HUDEP-2 (cell line): ENCODE measurements around the gene SPRED1.
"Not testable (repeated sequence)": the region's sequence is repeated elsewhere in the genome, so short reads cannot be mapped to it uniquely, and the experiment has no call there.

ENCODE experiments used
- DNase-seq, 76 experiments: peaks; one replicate each; lab custom pipeline; 2025; ENCODE audit not compliant: unreplicated experiment in 76 of 76; lab: John Stamatoyannopoulos, UW

Gene SPRED1

DNA sequence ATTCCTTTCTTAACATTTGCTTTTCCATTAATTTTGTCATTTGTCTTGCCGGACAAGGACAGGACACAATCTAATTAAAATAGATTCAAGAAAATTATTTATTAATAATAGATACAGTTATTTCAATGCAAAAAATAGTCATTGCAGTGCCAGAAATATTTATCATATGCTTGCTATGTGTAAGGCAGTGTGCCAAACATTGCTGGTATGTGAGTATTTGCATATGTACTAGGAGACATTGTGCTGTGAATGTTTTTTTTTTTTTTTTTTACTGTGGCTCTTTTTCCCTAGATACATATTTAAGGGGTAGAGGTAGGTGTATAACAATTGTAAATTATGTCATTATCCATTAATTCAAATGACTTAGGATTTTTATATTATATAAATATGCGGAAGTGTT is 23.3 kb downstream of the SPRED1 start:
- no peak for DNase-seq

DNA sequence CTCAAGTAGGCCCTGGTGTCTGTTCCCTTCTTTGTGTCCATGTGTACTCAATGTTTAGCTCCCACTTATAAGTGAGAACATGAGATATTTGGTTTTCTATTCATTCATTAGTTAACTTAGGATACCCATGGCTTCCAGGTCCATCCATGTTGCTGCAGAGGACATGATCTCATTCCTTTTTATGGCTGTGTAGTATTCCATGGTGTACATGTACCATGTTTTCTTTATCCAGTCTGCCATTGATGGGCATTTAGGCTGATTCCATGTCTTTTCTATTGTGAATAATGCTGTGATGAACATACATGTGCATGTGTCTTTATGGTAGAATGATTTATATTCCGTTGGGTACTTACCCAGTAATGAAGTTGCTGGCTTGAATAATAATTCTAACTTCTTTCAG is 24.6 kb downstream of the SPRED1 start:
- DNase-seq, result not testable (repeated sequence)

DNA sequence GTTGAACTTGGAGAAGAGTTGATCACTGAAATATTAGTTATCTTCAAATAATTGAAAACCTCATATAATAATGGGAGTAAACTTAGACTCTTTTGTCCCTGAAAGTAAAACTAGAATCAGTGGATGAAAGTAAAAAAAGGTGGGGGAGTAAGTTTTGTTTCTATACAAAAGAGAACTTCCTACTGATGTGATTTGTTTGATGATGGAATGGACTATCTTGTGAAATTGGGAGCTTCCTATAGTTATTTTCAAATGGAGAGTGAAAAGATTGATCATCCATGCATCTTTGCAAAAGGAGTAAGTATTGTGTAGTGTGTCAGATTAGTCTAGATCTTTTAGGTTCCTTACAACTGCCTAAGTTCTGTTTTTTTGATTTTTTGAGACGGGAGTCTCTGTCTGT is 28.4 kb downstream of the SPRED1 start:
- DNase-seq, result no peak

DNA sequence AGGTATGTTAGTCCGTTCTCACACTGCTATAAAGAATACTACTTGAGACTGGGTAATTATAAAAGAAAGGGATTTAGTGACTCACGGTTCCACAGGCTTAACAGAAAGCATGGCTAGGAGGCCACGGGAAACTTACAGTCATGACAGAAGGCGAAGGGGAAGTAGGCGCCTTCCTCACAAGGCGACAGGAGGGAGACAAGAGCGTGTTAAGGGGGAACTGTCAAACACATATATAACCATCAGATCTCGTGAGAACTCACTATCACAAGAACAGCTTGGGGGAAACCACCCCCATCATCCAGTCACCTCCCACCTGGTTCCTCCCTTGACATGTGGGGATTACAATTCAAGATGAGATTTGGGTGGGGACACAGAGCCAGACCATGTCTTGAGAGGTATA is 30.4 kb downstream of the SPRED1 start:
- DNase-seq, result no peak

DNA sequence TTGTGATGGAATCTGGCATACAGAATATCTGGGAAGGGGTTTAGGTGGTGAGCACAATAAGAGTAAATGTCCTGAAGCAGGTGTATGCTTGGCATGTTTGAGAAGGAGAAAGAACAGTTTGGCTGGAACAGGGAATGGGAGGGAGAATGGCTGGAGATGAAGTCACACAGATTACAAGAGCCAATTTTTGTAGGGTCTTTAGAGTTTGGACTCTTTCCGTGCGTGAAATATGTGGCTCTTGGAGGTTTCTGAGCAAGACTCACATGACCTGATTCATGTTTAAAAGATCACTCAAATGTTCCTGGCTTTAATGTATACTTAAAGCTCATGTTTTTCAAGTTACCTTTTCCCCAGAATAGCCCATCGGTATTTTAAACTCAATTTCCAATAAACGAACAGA is 32.8 kb downstream of the SPRED1 start:
- no peak for DNase-seq

DNA sequence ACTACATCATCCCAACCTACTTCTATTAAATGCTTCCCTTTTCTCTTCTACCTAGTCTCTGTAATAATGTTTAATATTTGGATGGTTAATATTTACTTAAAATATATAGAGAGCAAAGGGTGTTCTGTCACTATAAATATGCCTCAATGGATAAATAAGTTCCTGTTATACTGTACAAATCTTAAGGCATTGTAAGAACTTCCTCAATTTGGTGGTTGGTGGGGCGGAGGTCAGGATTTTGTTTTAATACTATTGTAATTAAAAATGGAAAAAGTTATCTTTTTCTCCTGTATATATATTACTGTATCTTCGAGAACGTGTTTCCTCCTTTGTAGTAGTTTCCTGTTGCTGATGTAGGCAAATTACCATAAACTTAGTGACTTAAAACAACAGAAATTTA is 41.5 kb downstream of the SPRED1 start:
- no peak for DNase-seq

DNA sequence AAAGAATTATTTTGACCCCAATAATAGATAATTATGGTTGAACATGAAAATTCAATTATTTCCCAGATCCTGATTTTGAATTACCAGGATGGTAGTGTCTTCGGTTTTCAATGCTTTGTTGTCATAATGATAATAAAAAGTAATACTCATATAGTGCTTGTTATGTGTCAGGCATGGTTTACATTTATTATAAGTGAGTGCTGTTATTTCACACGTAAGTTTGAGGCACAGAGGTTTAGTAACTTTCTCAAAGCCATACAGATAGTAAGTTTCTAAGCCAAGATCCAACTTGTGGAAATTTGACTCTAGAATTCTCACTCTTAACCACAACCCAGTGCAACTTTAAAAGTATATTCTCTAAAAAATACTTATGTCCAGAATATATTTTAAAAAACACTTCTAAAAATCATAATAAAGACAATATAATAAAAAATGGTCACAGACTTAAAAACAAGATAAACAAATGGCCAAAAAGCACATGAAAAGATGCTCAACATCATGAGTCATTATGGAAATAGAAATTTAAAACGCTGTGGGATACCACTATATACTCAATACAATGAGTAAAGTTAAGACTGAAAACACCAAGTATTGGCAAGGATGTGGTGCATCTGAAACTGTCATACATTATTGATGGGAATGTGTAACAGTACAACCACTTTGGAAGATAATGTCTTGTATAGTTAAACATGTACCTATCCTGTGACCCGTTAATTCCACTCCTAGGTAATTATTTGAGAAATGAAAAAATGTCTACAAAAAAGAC is 45.2 kb downstream of the SPRED1 start:
- no peak for DNase-seq

DNA sequence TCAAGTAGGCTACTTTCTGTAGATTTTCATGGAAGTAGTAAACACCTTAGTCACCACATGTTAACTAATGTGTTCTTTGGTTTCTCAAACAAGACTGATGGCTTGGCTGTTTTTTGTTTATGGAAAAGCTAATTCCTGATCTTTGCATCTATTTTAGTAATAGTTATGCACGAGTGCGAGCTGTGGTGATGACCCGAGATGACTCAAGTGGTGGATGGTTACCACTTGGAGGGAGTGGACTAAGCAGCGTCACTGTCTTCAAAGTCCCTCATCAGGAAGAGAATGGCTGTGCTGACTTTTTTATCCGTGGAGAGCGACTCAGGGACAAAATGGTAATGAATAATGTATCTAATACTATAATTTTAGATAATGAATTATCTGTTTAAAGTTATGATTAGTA is 46.6 kb downstream of the SPRED1 start:
- no peak for DNase-seq

DNA sequence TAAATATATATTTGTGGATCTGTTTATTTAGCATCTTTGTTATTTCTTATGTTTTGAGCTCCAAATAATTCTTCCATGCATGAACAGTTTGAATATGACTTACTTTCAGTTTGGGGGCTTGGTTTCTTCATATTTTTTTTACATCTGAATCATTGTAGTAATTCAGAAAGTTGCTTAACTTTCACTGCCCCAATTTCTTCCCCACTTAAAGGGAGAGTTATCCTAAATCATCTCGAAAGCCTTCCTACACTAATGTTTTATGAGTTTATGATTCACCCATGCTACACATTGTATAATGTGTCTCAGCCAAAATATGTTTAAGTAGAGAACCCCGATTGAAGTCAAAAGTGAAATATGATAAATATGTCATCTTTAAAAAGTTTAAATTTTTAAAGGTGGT is 47.8 kb downstream of the SPRED1 start:
- DNase-seq, result no peak

DNA sequence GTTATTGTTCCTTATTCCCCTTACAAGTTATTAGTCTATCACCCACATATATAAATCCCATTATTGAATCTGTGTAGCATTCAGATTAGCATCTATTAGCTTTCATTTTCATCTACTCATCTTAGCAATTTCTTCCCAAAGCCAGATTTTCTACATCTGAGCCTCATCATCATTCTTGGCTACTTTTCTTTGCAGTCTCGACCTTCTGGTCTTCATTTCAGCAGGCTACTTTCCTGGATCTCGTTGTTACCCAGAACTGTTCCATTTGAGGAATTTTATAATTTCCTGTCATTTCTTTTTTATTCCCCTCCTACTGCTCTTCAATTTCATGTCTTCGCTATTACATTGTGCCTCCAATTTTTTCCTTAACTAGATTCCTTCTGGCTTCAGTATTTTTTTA is 51.8 kb downstream of the SPRED1 start:
- no peak for DNase-seq

DNA sequence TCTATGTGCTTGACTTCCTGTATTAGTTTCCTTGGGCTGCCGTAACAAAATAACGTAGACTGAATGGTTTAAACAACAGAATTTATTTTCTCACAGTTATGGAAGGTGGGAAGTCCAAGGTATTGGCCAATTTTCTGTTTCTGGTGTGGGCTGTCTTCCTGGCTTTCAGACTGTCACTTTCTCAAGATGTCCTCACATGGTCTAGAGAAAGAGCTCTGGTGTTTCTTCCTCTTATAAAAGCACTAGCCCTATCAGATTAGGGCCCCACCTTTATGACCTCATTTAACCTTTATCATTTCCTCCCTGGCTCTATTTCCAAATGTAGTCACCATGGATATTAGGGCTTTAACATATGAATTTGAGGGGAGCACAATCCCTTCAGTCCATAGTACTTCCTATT is 54.6 kb downstream of the SPRED1 start:
- peak in 3 of 76 experiments; percentile 3 to 22 (median 5) for DNase-seq

DNA sequence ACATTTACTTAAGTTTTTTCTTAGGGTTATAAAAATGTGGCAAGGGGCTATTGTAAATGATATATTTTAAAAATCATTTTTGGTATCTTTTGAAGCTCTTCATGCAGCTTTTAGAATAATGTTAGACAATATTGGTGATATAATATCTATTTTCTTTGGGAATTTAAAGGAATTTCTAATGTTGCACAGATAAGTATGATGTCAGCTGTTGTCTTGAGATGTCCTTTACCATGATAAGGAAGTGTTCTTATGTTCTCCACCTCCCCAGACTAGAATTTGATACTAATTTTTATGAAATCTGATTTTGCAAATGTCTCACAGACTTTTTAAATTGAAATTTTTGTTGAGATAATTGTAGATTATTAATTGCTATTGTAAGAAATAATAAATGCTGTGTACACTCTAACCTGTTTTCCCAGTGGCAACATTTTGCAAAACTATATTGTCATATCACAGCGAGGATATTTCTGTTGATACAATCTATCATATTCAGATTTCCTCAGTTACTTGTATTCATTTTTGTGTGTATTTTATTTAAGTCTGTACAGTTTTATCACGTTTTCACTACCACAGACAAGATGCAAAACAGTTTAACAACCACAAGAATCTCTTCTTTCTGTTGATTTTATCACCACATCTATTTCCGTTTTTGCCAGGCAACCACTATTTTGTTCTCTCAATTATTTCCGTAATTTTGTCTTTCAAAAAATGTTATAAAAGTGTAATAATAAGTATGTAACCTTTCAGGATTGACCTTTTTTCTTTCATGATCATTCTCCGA is 55.4 kb downstream of the SPRED1 start:
- DNase-seq, result no peak

DNA sequence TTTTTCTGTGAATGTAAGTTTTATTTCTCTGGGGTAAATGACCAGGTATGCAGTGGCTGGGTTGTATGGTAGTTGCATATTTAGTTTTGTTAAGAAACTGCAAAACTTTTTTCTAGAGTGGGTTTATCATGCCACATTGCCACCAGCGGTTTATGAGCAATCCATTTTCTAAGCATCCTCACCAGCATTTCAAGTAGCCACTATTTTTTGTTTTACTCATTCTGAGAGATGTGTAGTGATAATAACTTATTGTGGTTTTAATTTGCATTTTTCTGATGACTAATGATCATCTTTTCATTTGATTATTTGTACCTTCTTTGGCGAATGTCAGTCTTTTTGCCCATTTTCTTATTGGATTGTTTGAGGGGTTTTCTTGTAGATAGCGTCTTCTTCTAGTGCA is 56.2 kb downstream of the SPRED1 start:
- DNase-seq, result no peak

DNA sequence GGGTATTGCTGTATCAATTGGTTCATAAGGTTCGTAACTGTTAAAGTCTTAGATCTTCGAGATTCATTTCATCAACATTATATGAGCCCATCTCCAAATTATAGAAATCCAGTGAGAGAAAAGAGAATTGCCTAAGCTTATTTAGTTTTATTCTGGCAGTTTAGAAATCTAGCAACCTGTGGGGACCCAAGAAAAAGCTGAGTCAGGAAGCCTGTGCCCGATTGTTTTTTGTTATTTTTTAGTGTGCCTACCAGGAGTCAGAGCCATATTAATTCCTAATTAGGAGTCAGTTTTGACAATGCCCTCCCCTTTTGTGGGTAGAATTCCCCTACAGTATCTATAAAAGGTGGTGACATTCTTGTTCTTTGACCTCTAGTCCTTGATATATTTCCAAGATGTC is 59.6 kb downstream of the SPRED1 start:
- DNase-seq, result no peak

DNA sequence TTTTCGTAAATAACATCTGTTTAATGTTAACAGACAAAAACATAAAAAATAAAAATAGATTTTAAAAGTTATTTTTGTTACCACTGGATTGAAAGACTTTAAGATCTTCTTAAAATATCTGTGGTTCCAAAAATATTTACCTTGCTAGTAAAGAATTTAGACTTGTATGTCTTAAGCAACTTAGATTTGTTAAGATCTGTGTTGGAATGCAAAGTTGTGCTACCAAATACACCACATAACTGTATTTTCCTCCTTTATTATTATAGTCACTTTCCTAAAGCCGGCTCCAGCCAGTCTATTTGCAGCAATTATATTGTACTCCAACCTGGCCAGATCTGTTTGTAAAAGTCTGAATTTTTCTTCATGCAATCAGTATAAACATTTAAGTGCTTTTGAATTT is 63.7 kb downstream of the SPRED1 start:
- no peak for DNase-seq

DNA sequence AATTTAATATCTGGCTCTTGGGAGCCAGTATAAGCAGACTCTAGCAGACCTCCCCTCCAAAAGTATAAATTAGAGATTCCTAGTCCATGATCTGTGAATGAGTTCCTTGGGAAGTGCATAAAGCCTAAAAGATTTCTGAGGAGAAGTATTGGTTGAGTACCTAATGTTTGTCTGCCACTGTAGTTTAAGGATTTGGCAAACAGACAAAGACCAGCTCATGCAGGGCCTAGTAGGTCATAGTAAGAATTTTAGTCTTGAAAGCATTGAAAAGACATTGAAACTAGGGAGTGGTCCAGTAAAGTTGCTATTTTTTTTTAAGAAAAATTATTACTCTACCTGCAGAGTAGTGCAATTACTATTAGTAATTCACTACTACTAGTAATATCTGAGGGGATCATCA is 67.5 kb downstream of the SPRED1 start:
- no peak for DNase-seq

DNA sequence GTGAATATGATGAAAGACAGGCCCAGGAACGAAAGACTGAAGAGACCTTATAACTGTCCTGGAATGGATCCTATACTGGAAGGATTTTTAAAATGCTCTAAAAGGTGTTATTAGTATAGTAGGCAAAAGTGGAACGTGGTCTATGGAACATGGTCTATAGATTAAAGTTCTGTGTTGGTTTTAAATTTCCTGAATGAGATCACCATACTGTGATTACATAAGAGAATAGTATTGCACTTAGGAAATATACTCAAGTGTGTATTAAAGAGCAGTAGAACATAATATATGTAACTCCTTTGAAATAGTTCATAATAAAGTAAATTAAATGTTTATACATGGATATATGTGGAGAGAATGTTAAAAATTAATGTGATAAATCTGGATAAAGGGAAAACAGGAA is 68.2 kb downstream of the SPRED1 start:
- no peak for DNase-seq

DNA sequence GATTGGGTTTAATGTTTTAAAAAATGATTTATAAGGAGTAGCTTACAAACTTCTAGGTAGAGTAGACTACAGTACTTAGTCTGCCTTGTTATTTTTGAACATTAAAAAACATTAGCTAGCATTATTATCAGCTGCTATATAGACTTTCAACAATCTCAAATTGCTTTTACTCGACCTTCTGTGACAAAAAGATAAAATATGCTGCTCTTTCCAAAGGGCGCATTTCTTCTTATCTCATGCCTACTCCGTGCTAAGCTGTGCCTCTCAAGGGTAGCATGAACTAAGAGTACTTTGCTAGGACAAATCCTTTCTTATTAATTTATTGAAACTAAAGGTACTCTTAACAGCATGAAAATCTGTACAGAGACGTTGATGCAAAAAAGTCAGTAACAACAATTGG is 71.3 kb downstream of the SPRED1 start:
- DNase-seq, result peak in 24 of 76 experiments; percentile 3 to 62 (median 20)

DNA sequence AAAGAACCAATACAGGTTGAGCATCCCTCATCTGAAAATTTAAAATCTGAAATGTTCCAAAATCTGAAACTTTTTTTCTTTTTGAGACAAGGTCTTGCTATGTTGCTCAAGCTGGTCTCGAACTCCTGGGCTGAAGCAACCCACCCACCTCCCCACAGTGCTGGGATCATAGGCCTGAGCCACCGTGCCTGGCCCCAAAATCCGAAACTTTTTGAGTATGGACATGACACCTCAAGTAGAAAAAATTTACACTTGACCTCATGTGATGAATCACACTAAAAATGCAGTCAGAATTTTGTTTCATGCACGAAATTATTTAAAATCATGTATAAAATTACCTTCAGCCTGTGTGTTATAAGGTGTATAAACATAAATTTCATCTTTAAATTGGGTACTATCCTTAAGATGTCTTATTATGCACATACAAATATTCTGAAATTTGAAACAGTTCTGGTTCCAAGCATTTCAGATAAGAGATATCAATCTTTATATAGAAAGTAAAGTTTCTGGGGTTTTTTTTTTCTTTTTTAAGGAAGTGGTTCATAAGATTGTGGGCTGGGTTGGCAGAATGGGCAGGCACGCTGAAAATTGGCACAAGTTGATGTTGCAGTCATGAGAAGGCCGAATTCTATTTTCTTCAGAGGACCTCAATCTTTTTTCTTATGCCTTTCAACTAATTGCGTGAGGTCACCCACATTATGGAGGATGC is 72.5 kb downstream of the SPRED1 start:
- DNase-seq, result peak in 11 of 76 experiments; percentile 1 to 20 (median 3)

DNA sequence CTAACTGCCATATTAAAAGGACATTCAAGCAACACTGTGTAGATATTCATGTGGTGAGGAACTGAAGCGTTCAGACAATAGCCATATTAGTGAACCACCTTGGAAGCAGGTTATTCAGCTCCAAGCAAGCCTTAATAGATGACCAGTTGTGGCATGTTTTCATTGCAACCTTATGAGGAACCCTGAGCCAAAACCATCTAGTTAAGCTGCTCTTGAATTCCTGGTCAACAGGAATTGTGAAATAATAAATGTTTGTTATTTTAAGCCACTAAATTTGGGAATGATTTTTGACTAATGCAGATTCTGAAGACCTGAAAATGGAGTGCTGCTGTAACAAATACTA is 73.0 kb downstream of the SPRED1 start:
- DNase-seq, result no peak

DNA sequence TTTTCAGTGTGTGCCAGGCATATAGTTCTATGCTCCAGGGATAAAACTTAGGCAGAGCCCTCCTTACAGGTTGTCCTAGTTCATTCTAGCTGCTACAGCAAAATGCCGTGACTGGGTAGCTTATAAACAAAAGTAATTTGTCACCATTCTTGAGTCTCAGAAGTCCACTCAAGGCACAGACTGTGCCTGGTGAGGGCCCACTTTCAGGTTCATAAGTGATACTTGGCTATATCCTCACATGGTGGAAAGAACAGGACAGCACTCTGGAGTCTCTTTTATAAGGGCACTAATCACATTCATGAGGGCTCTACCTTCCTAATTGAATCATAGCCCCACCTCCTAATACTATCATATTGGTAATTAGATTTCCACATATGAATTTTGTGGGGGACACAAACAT is 80.1 kb downstream of the SPRED1 start:
- no peak for DNase-seq

DNA sequence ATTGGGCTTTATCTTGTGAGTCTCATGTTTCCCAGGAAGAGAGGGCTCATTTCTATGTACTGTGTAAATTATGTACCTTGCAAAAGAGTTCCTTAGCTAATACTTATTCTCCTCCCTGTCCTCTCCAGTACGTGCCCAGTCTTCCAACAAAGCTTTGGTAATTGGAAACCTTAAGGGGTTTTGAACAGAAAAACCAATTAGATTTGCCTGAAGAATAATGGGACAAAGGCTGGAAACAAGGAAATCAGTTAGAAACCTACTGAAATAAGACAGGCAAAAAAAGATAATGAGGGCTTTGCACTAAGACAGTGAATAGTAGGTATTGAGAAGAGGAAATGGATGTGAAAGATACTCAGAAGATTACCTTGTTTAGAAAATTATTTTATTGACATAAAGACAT is 82.5 kb downstream of the SPRED1 start:
- DNase-seq, result no peak
